Activated T-cell treated with anti-CD3 and anti-CD28 coated beads for 1 hour (primary cell): Measurements from ENCODE around the gene CNIH2.

Source experiments
- DNase-seq: peaks from one replicate; pipeline ENCODE4 v3.0.0-alpha.2; 2020; ENCODE audit warnings: low read depth

The CNIH2 gene

DNA sequence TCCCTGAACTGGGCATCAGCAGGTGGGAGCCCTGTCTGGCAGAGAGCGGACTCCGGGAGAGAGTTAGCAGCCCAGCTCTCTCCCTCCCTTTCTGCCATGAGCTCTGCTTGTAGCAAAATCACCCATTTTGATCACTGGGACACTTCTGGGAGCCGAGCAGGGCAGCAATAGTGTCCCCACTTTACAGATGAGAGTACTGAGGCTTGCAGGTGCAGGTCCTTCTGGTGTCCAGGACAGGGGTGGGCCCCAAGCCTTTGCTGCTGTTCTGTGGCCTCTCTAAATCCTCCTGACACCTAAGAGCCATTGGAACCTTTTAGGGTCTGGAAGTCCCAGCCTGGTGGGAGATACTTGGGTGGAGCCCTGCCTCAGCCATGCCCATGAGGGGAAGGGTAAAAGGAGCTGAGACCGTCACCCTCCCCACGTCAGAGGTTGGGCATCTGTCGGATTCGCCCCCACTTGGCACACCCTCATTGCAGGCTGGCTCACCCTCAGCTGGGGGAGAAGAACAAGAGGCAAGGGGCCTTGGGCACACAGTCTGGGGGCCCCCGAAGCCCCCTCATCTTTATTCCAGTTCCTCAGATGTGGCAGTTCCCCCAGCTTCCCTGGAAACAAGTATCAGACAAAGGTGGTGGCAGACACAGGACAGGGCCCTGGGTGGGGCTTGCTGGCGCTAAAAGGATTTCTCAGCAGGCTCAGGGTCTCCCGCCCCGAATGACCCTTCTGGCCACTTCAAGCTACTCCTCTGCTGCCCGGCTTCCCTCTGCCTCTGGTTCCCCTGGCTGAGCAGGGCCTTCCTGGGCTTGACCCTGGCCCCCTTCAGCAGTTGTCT lies 53.8 kb downstream of the CNIH2 start:
- DNase-seq = no peak

GRCh38 chr11:66332371-66333219 lies 54.6 kb downstream of the CNIH2 start:
- no peak for DNase-seq

DNA sequence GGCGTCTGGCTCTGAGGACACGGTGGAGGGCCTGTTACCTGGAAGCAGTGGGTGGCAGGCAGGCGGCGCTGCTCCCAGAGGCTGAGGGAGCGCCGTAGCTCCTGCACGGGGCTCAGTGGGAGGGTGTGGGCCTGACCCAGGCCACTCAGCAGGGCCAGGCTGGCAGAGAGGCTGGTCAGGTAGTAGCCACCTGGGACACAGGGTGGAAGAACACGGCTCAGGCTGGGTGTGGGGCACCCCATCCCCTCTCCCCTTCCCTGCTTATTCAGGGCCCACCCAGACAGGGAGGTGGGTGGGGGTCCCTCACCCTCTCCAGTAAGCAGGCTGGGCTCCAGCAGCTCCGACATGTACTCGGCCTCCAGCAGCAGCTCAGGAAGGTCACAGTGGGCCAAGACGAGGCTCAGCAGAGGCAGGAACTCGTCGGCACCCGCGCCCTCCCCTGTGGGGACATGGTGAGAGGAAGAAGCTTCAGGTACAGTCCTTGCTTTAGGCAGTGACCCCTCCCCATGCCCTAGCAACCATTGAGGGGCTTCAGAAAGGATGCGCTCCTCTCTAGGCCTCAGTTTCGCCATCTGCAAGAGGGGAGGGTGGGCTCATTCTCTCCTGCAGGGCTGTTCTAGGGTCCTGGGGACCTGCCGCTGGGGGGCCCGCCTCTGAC lies 55.4 kb downstream of the CNIH2 start:
- DNase-seq = no peak
